Measurements from ENCODE around the gene KCTD21.

DNA sequence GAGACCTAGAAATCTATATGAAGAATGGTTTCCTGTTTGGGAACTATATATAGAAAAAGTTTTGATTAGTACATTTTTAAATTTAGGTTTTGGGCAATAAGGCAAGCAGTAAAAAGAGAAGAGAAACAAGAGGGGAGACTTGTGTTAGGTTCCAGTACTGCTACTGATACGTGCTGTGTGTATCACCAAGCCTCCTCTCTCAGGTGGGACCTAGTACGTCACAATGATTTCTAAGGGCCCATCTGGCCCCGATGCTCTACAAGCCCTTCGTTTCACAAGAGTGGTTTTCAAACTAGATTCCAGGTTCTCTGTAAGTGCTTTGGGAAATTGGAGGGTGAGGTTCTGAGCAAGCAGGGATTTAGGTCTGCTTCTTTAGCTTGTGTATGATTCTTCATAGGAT, 39.5 kb upstream of the KCTD21 start:
- TF ChIP-seq CTCF (conservative IDR thresholded peaks at IDR 0.05; ENCODE audit: low read length), result no peak
- no peak for TF ChIP-seq EZH2phosphoT487 (IDR thresholded peaks at IDR 0.05; ENCODE audit: borderline replicate concordance)

Measured in Loucy (cell line).